ENCODE data around the gene GHR.

The GHR gene

GRCh38 chr5:42517164-42517563, 93.9 kb downstream of the GHR start:
- Mint-ChIP-seq H3K36me3 (ENCODE audit: low read depth) (no peaks in the 10 kb centered on the region), H3K27me3 (no peaks in the 10 kb centered on the region), H3K27ac (no peak overlapping the region), H3K4me1 (ENCODE audit: low read depth) (no peaks in the 10 kb centered on the region), H3K4me3 (no peak overlapping the region), H3K9me3 (no peaks in the 10 kb centered on the region)

- Mint-ChIP-seq H3K36me3 (ENCODE audit: low read depth) (no peaks in the 10 kb centered on the region), H3K27me3 (no peaks in the 10 kb centered on the region), H3K4me1 (ENCODE audit: low read depth) (no peaks in the 10 kb centered on the region), H3K9me3 (no peaks in the 10 kb centered on the region), H3K27ac (no peak overlapping the region), H3K4me3 (no peak overlapping the region)
Observed at GRCh38 chr5:42518595-42519221, 95.5 kb downstream of the GHR start.

- Mint-ChIP-seq H3K4me1 (ENCODE audit: low read depth) (no peaks in the 10 kb centered on the region), H3K27me3 (no peaks in the 10 kb centered on the region), H3K4me3 (no peak overlapping the region), H3K36me3 (ENCODE audit: low read depth) (no peaks in the 10 kb centered on the region), H3K9me3 (no peaks in the 10 kb centered on the region), H3K27ac (no peak overlapping the region)
Observed at GRCh38 chr5:42520203-42520602, 97.0 kb downstream of the GHR start.

GRCh38 chr5:42520957-42521356, 97.7 kb downstream of the GHR start:
- H3K27ac Mint-ChIP-seq = no peak overlapping the region
- H3K4me3 Mint-ChIP-seq = no peak overlapping the region
- H3K9me3 Mint-ChIP-seq = no peaks in the 10 kb centered on the region

GRCh38 chr5:42521406-42521805, 98.2 kb downstream of the GHR start:
- H3K4me1 Mint-ChIP-seq (ENCODE audit: low read depth) = no peaks in the 10 kb centered on the region
- no peak overlapping the region for H3K4me3 Mint-ChIP-seq
- no peaks in the 10 kb centered on the region for H3K36me3 Mint-ChIP-seq (ENCODE audit: low read depth)
- H3K9me3 Mint-ChIP-seq = no peaks in the 10 kb centered on the region
- no peak overlapping the region for H3K27ac Mint-ChIP-seq
- H3K27me3 Mint-ChIP-seq = no peaks in the 10 kb centered on the region

More at GRCh38 chr5:42520957-42521356, 97.7 kb downstream of the GHR start:
- Mint-ChIP-seq H3K27me3 (no peaks in the 10 kb centered on the region), H3K4me1 (ENCODE audit: low read depth) (no peaks in the 10 kb centered on the region), H3K36me3 (ENCODE audit: low read depth) (no peaks in the 10 kb centered on the region)

- no peak overlapping the region for H3K27ac Mint-ChIP-seq
- H3K4me3 Mint-ChIP-seq = no peak overlapping the region
- H3K9me3 Mint-ChIP-seq = no peaks in the 10 kb centered on the region
- no peaks in the 10 kb centered on the region for H3K36me3 Mint-ChIP-seq (ENCODE audit: low read depth)
- H3K27me3 Mint-ChIP-seq = no peaks in the 10 kb centered on the region
- no peaks in the 10 kb centered on the region for H3K4me1 Mint-ChIP-seq (ENCODE audit: low read depth)
Observed at GRCh38 chr5:42522783-42523182, 99.5 kb downstream of the GHR start.

- H3K27me3 Mint-ChIP-seq = no peaks in the 10 kb centered on the region
- H3K4me1 Mint-ChIP-seq (ENCODE audit: low read depth) = no peaks in the 10 kb centered on the region
- no peaks in the 10 kb centered on the region for H3K9me3 Mint-ChIP-seq
- H3K36me3 Mint-ChIP-seq (ENCODE audit: low read depth) = no peaks in the 10 kb centered on the region
- no peak overlapping the region for H3K27ac Mint-ChIP-seq
- H3K4me3 Mint-ChIP-seq = no peak overlapping the region
Observed at GRCh38 chr5:42526179-42526578, 102.9 kb downstream of the GHR start.

- Mint-ChIP-seq H3K27ac (no peak overlapping the region), H3K4me1 (ENCODE audit: low read depth) (no peaks in the 10 kb centered on the region), H3K4me3 (no peak overlapping the region), H3K27me3 (no peaks in the 10 kb centered on the region), H3K9me3 (no peaks in the 10 kb centered on the region), H3K36me3 (ENCODE audit: low read depth) (no peaks in the 10 kb centered on the region)
Observed at GRCh38 chr5:42531611-42532010, 108.4 kb downstream of the GHR start.

- H3K9me3 Mint-ChIP-seq = peaks cover 13% of the 10 kb centered on the region
- no peak overlapping the region for H3K4me3 Mint-ChIP-seq
- H3K27me3 Mint-ChIP-seq = peaks cover 34% of the 10 kb centered on the region
- H3K4me1 Mint-ChIP-seq (ENCODE audit: low read depth) = no peaks in the 10 kb centered on the region
- no peaks in the 10 kb centered on the region for H3K36me3 Mint-ChIP-seq (ENCODE audit: low read depth)
- no peak overlapping the region for H3K27ac Mint-ChIP-seq
Observed at GRCh38 chr5:42542106-42542505, 118.9 kb downstream of the GHR start.

GRCh38 chr5:42543774-42544173, 120.5 kb downstream of the GHR start:
- Mint-ChIP-seq H3K36me3 (ENCODE audit: low read depth) (no peaks in the 10 kb centered on the region), H3K4me1 (ENCODE audit: low read depth) (no peaks in the 10 kb centered on the region), H3K27me3 (peaks cover 28% of the 10 kb centered on the region), H3K9me3 (peaks cover 11% of the 10 kb centered on the region), H3K27ac (no peak overlapping the region), H3K4me3 (no peak overlapping the region)

GRCh38 chr5:42545038-42545437, 121.8 kb downstream of the GHR start:
- Mint-ChIP-seq H3K36me3 (ENCODE audit: low read depth) (no peaks in the 10 kb centered on the region), H3K4me3 (no peak overlapping the region), H3K27me3 (peaks cover 23% of the 10 kb centered on the region), H3K27ac (no peak overlapping the region), H3K9me3 (peaks cover 11% of the 10 kb centered on the region), H3K4me1 (ENCODE audit: low read depth) (no peaks in the 10 kb centered on the region)

GRCh38 chr5:42547141-42547540, 123.9 kb downstream of the GHR start:
- Mint-ChIP-seq H3K4me1 (ENCODE audit: low read depth) (no peaks in the 10 kb centered on the region), H3K4me3 (no peak overlapping the region), H3K9me3 (no peaks in the 10 kb centered on the region), H3K27me3 (peaks cover 10% of the 10 kb centered on the region), H3K27ac (no peak overlapping the region), H3K36me3 (ENCODE audit: low read depth) (no peaks in the 10 kb centered on the region)

- H3K27me3 Mint-ChIP-seq = peaks cover 8% of the 10 kb centered on the region
- H3K9me3 Mint-ChIP-seq = no peaks in the 10 kb centered on the region
- H3K4me1 Mint-ChIP-seq (ENCODE audit: low read depth) = no peaks in the 10 kb centered on the region
- no peaks in the 10 kb centered on the region for H3K36me3 Mint-ChIP-seq (ENCODE audit: low read depth)
- H3K27ac Mint-ChIP-seq = no peak overlapping the region
- no peak overlapping the region for H3K4me3 Mint-ChIP-seq
Observed at GRCh38 chr5:42547894-42548293, 124.7 kb downstream of the GHR start.

- no peak overlapping the region for H3K4me3 Mint-ChIP-seq
- H3K9me3 Mint-ChIP-seq = no peaks in the 10 kb centered on the region
- no peaks in the 10 kb centered on the region for H3K27me3 Mint-ChIP-seq
- H3K36me3 Mint-ChIP-seq (ENCODE audit: low read depth) = no peaks in the 10 kb centered on the region
- no peaks in the 10 kb centered on the region for H3K4me1 Mint-ChIP-seq (ENCODE audit: low read depth)
- H3K27ac Mint-ChIP-seq = no peak overlapping the region
Observed at GRCh38 chr5:42552597-42552996, 129.4 kb downstream of the GHR start.

GRCh38 chr5:42553461-42553860, 130.2 kb downstream of the GHR start:
- no peaks in the 10 kb centered on the region for H3K36me3 Mint-ChIP-seq (ENCODE audit: low read depth)
- no peaks in the 10 kb centered on the region for H3K4me1 Mint-ChIP-seq (ENCODE audit: low read depth)
- no peaks in the 10 kb centered on the region for H3K9me3 Mint-ChIP-seq
- no peak overlapping the region for H3K27ac Mint-ChIP-seq
- H3K27me3 Mint-ChIP-seq = no peaks in the 10 kb centered on the region
- H3K4me3 Mint-ChIP-seq = no peak overlapping the region

GRCh38 chr5:42555010-42555409, 131.8 kb downstream of the GHR start:
- H3K4me1 Mint-ChIP-seq (ENCODE audit: low read depth) = no peaks in the 10 kb centered on the region
- H3K36me3 Mint-ChIP-seq (ENCODE audit: low read depth) = no peaks in the 10 kb centered on the region
- H3K27me3 Mint-ChIP-seq = no peaks in the 10 kb centered on the region
- no peak overlapping the region for H3K27ac Mint-ChIP-seq
- H3K4me3 Mint-ChIP-seq = no peak overlapping the region
- no peaks in the 10 kb centered on the region for H3K9me3 Mint-ChIP-seq
